ENCODE measurements around the gene PHETA2. TPM values are rescaled to one million over a fixed set of nuclear protein-coding genes. Genes with fewer than 3 reads are reported as not detected.

PHETA2 gene
- total and polyA plus RNA-seq, 8 donors = 11.2 to 20.4 (median 16.5) TPM

GRCh38 chr22:42033263-42034181, 40.5 kb upstream of the PHETA2 start:
- DNase-seq (no peak), ATAC-seq (no peak)
- H3K4me1 ChIP-seq = no peaks in the 10 kb centered on the region
- intact Hi-C loops (cut with DNase I) = no loop called here
- H3K4me3 ChIP-seq = no peak overlapping the region
- H3K27ac ChIP-seq = no peak overlapping the region
- no peak for TF ChIP-seq CTCF (IDR thresholded peaks at IDR 0.05)
- H3K9me3 ChIP-seq = peaks cover 0 to 12% of the 10 kb centered on the region in 2 donors
- H3K27me3 ChIP-seq = no peaks in the 10 kb centered on the region
- H3K36me3 ChIP-seq = no peaks in the 10 kb centered on the region

- DNase-seq = no peak
- no peak overlapping the region for H3K4me3 ChIP-seq
- ATAC-seq = no peak
- H3K4me1 ChIP-seq = no peaks in the 10 kb centered on the region
- no peak for TF ChIP-seq CTCF (IDR thresholded peaks at IDR 0.05)
- no peaks in the 10 kb centered on the region for H3K27me3 ChIP-seq
- H3K27ac ChIP-seq = no peak overlapping the region
- H3K36me3 ChIP-seq = no peaks in the 10 kb centered on the region
- peaks cover 0 to 12% of the 10 kb centered on the region in 2 donors for H3K9me3 ChIP-seq
- intact Hi-C loops (cut with DNase I) = no loop called here
Measured at GRCh38 chr22:42035256-42035655, 38.8 kb upstream of the PHETA2 start.

GRCh38 chr22:42039271-42039670, 34.8 kb upstream of the PHETA2 start:
- Histone ChIP-seq H3K27me3 (no peaks in the 10 kb centered on the region), H3K4me3 (no peak overlapping the region), H3K4me1 (no peaks in the 10 kb centered on the region), H3K36me3 (no peaks in the 10 kb centered on the region), H3K9me3 (peaks cover 0 to 18% of the 10 kb centered on the region in 2 donors), H3K27ac (no peak overlapping the region)
- intact Hi-C loops (cut with DNase I) = no loop called here
- ATAC-seq (no peak), DNase-seq (no peak)
- TF ChIP-seq CTCF (IDR thresholded peaks at IDR 0.05) = no peak

GRCh38 chr22:42041784-42042183, 32.3 kb upstream of the PHETA2 start:
- no peak for TF ChIP-seq CTCF (IDR thresholded peaks at IDR 0.05)
- Histone ChIP-seq H3K9me3 (peaks cover 0 to 16% of the 10 kb centered on the region in 2 donors), H3K4me1 (no peaks in the 10 kb centered on the region), H3K27ac (no peak overlapping the region), H3K36me3 (no peaks in the 10 kb centered on the region), H3K4me3 (no peak overlapping the region), H3K27me3 (no peaks in the 10 kb centered on the region)
- intact Hi-C loops (cut with DNase I) = no loop called here
- DNase-seq = no peak
- no peak for ATAC-seq

- H3K9me3 ChIP-seq = no peaks in the 10 kb centered on the region
- H3K4me1 ChIP-seq = no peaks in the 10 kb centered on the region
- H3K27me3 ChIP-seq = no peaks in the 10 kb centered on the region
- TF ChIP-seq CTCF (IDR thresholded peaks at IDR 0.05) = no peak
- DNase-seq = no peak
- H3K27ac ChIP-seq = no peak overlapping the region
- ATAC-seq = no peak
- intact Hi-C loops (cut with DNase I) = no loop called here
- H3K4me3 ChIP-seq = no peak overlapping the region
- no peaks in the 10 kb centered on the region for H3K36me3 ChIP-seq
Measured at GRCh38 chr22:42050641-42051180, 23.3 kb upstream of the PHETA2 start.

All from left lung (tissue), 10 donors.